Spleen (tissue), 11 donors: Measurements from ENCODE around the gene OR5D14. TPM values are rescaled to one million over a fixed set of nuclear protein-coding genes. Genes with fewer than 3 reads are reported as not detected.

Source experiments
- DNase-seq: peaks from one replicate; pipeline ENCODE4 v3.0.0-alpha.2; 2020
- H3K27ac ChIP-seq, 8 donors: fragments of 200-600 bp; sonication (generic) in 7 of 8; 1 replicate in 4 of 8; 2 replicates in 4 of 8; pipeline versions ENCODE4 v1.5.0 to v1.8.0; 2016 to 2021; ENCODE audit warnings: inconsistent platforms in 4 of 8, mild to moderate bottlenecking in 4 of 8, moderate library complexity in 1 of 8
- H3K27me3 ChIP-seq, 7 donors: fragments of 200-600 bp; sonication (generic) in 6 of 7; replicated peaks in 1 of 7; 1 replicate in 4 of 7; 2 replicates in 3 of 7; pipeline versions ENCODE4 v1.5.0 to v1.8.0; 2016 to 2021; ENCODE audit warnings: inconsistent platforms in 3 of 7, mild to moderate bottlenecking in 1 of 7
- H3K36me3 ChIP-seq, 6 donors: fragments of 200-600 bp; sonication (generic) in 5 of 6; 1 replicate in 4 of 6; 2 replicates in 2 of 6; pipeline versions ENCODE4 v1.5.0 to v1.8.0; 2016 to 2021; ENCODE audit warnings: inconsistent platforms in 2 of 6
- H3K4me1 ChIP-seq, 6 donors: fragments of 200-600 bp; sonication (generic) in 5 of 6; 1 replicate in 3 of 6; 2 replicates in 3 of 6; pipeline versions ENCODE4 v1.5.0 to v1.8.0; 2016 to 2021; ENCODE audit warnings: inconsistent platforms in 3 of 6
- H3K4me3 ChIP-seq, 8 donors: fragments of 200-600 bp; sonication (generic) in 7 of 8; 1 replicate in 4 of 8; 2 replicates in 4 of 8; pipeline versions ENCODE4 v1.5.0 to v1.8.0; 2016 to 2021; ENCODE audit warnings: inconsistent platforms in 4 of 8, mild to moderate bottlenecking in 4 of 8, moderate library complexity in 2 of 8
- H3K9me3 ChIP-seq, 8 donors: fragments of 200-600 bp; sonication (generic) in 7 of 8; 1 replicate in 4 of 8; 2 replicates in 4 of 8; pipeline versions ENCODE4 v1.5.0 to v1.8.0; 2016 to 2021; ENCODE audit warnings: inconsistent platforms in 4 of 8
- CTCF ChIP-seq, 11 experiments: fragments of 200-600 bp in 7 of 11; fragments of 450-650 bp in 4 of 11; sonication (generic) in 4 of 11; IDR thresholded peaks in 8 of 11; conservative IDR thresholded peaks in 3 of 11; 1 replicate in 7 of 11; 2 replicates in 4 of 11; pipeline versions ENCODE4 v1.4.0 to v1.8.0; 2016 to 2021; ENCODE audit warnings: antibody characterized with exemption in 11 of 11, inconsistent platforms in 4 of 11, mild to moderate bottlenecking in 1 of 11
- POLR2A ChIP-seq, 3 donors: fragments of 450-650 bp; IDR thresholded peaks; one replicate each; pipeline ENCODE4 v1.5.1; 2017; ENCODE audit warnings: antibody characterized with exemption in 3 of 3, mild to moderate bottlenecking in 1 of 3
- POLR2AphosphoS5 ChIP-seq, 3 donors: sonication (generic); formaldehyde crosslinking; IDR thresholded peaks; one replicate each; pipeline ENCODE4 v1.5.1; 2017; ENCODE audit warnings: antibody characterized with exemption in 3 of 3
- WGBS, 5 donors: extraction: QIAGEN DNeasy Blood & Tissue Kit in 3 of 5; methylation state at CpG; one replicate each; pipeline versions ENCODE4 v1.1.5 to v1.1.7; 2013 to 2018; 5-methylcytosine and 5-hydroxymethylcytosine counted together
- intact Hi-C: fragments of 100-400 bp; cut with DNase I; formaldehyde crosslinking; loops from one replicate; pipeline ENCODE4 v1.15.0; 2023; ENCODE audit warnings: low total_unique reads
- polyA plus RNA-seq, 3 donors: library from polyadenylated mRNA; stranded (reverse); fragments of 200-250 nt; gene quantifications; one replicate each; pipeline ENCODE4 v1.2.1, GENCODE V29; 2013
- total RNA-seq, 7 donors: library from RNA; depleted of rRNA in 3 of 7; stranded (reverse); fragments of >200 nt in 3 of 7; fragmentation: NEBNext Ultra II Directional in 4 of 7; extraction: Animal tissue kit (Norgen Biotek cat#: 25700) in 4 of 7; gene quantifications; one replicate each; pipeline versions ENCODE4 v1.1.0 to v1.2.1, GENCODE V29; 2016 to 2021
- donor health status: healthy with polysubstance abuse.
- donor health status: DM: no; HTN: no; CAD: no; lungs with moderate emphysema.
- donor health status: DM: no; HTN: no; CAD: no.
- donor health status: Bipolar disorder and iron deficiency.
- donor health status: healthy.
- donor health status: DM: no; HTN: no; CAD: no.
- donor health status: DM: yes; HTN: yes; CAD: no.

The OR5D14 gene
- total and polyA plus RNA-seq, 10 donors = not detected

DNA sequence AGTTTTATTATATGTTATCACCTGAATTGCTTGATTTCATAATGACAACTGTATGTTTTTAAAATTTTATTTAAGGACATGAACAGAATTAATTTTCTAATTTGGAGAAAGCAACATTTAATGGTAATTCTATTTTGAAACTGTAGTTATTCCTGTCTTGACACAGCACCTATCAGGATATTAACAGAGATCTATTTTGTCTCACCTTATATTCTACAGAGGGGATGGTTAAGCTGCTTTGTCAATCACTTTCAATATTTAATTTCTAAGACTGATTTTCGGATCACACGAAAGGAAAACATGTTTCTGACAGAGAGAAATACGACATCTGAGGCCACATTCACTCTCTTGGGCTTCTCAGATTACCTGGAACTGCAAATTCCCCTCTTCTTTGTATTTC, 43.1 kb downstream of the OR5D14 start, which contains the start of gene OR5D16:
TSS of gene OR5D16 (plus strand) at position 301 of the 400 bp plus-strand sequence. CDS start at position 301, 0 bp downstream.
- no peak for TF ChIP-seq CTCF (IDR thresholded peaks at IDR 0.05 in 8 of 11, conservative IDR thresholded peaks at IDR 0.05 in 3 of 11)
- TF ChIP-seq POLR2AphosphoS5 (IDR thresholded peaks at IDR 0.05) = no peak
- no peak for TF ChIP-seq POLR2A (IDR thresholded peaks at IDR 0.05)
- Histone ChIP-seq H3K27me3 (no peaks in the 10 kb centered on the region), H3K4me3 (no peak within 1 kb of the TSS), H3K36me3 (no peaks in the 10 kb centered on the region), H3K27ac (no peak within 1 kb of the TSS), H3K9me3 (peaks cover 0 to 58% (median 18%) of the 10 kb centered on the region in 8 donors), H3K4me1 (no peaks in the 10 kb centered on the region)
- 18 to 45% (median 32%) methylated on average over 3 of the region's 3 CpGs for WGBS, 5 donors
- intact Hi-C loops = no loop called here
- DNase-seq = no peak

Other genes with a start within 250 kb of the OR5D14 start
- gene OR4C15, start 241.1 kb upstream of the OR5D14 start, total RNA-seq = not detected
- gene OR4C15, start 241.1 kb upstream of the OR5D14 start, polyA plus RNA-seq = not detected
- gene OR4C16, start 223.4 kb upstream of the OR5D14 start, total RNA-seq = not detected
- not detected for gene OR4C16, start 223.4 kb upstream of the OR5D14 start, polyA plus RNA-seq
- not detected for gene OR4C11, start 187.9 kb upstream of the OR5D14 start, total RNA-seq
- not detected for gene OR4C11, start 187.9 kb upstream of the OR5D14 start, polyA plus RNA-seq
- not detected for gene OR4P4, start 160.4 kb upstream of the OR5D14 start, total RNA-seq
- not detected for gene OR4P4, start 160.4 kb upstream of the OR5D14 start, polyA plus RNA-seq
- gene OR4S2, start 147.2 kb upstream of the OR5D14 start, total RNA-seq = not detected
- not detected for gene OR4S2, start 147.2 kb upstream of the OR5D14 start, polyA plus RNA-seq
- gene OR4C6, start 133.4 kb upstream of the OR5D14 start, total RNA-seq = not detected
- not detected for gene OR4C6, start 133.4 kb upstream of the OR5D14 start, polyA plus RNA-seq
- gene OR5D13, start 22.1 kb upstream of the OR5D14 start, total RNA-seq = not detected
- gene OR5D13, start 22.1 kb upstream of the OR5D14 start, polyA plus RNA-seq = not detected
- gene OR5L1, start 15.8 kb downstream of the OR5D14 start, total RNA-seq = not detected
- not detected for gene OR5L1, start 15.8 kb downstream of the OR5D14 start, polyA plus RNA-seq
- not detected for gene OR5D18, start 24.1 kb downstream of the OR5D14 start, total RNA-seq
- not detected for gene OR5D18, start 24.1 kb downstream of the OR5D14 start, polyA plus RNA-seq
- not detected for gene OR5L2, start 31.7 kb downstream of the OR5D14 start, total RNA-seq
- not detected for gene OR5L2, start 31.7 kb downstream of the OR5D14 start, polyA plus RNA-seq
- not detected for gene OR5D16, start 43.2 kb downstream of the OR5D14 start, total RNA-seq
- not detected for gene OR5D16, start 43.2 kb downstream of the OR5D14 start, polyA plus RNA-seq
- gene TRIM51, start 87.7 kb downstream of the OR5D14 start, total RNA-seq = not detected
- gene TRIM51, start 87.7 kb downstream of the OR5D14 start, polyA plus RNA-seq = not detected
- gene OR5W2, start 119.0 kb downstream of the OR5D14 start, total RNA-seq = not detected
- gene OR5W2, start 119.0 kb downstream of the OR5D14 start, polyA plus RNA-seq = not detected
- not detected for gene OR5I1, start 140.8 kb downstream of the OR5D14 start, total RNA-seq
- gene OR5I1, start 140.8 kb downstream of the OR5D14 start, polyA plus RNA-seq = not detected
- gene OR10AG1, start 174.4 kb downstream of the OR5D14 start, total RNA-seq = not detected
- gene OR10AG1, start 174.4 kb downstream of the OR5D14 start, polyA plus RNA-seq = not detected
- gene OR5F1, start 199.1 kb downstream of the OR5D14 start, total RNA-seq = not detected
- not detected for gene OR5F1, start 199.1 kb downstream of the OR5D14 start, polyA plus RNA-seq
- not detected for gene OR5AS1, start 232.1 kb downstream of the OR5D14 start, total RNA-seq
- not detected for gene OR5AS1, start 232.1 kb downstream of the OR5D14 start, polyA plus RNA-seq